H1 (cell line): ENCODE data around the gene TIGD1. TPM values are rescaled to one million over a fixed set of nuclear protein-coding genes. Genes with fewer than 3 reads are reported as not detected.

Experiments used
- SIN3A ChIP-seq, 2 experiments: IDR thresholded peaks in 1 of 2; conservative IDR thresholded peaks in 1 of 2; 2 replicates each; pipeline ENCODE4 v1.6.1; 2011 to 2012; ENCODE audit warnings: low read length in 2 of 2, improper control_type of control experiment in 1 of 2, low read depth in 1 of 2, mild to moderate bottlenecking in 1 of 2
- polyA plus RNA-seq, 7 experiments: library from polyadenylated mRNA; depleted of rRNA in 3 of 7; stranded (reverse) in 5 of 7; unstranded in 2 of 7; fragments of >200 nt in 5 of 7; fragments of 200-250 nt in 2 of 7; gene quantifications; 1 replicate in 5 of 7; 2 replicates in 1 of 7; 4 replicates in 1 of 7; pipeline versions ENCODE4 v1.2.1 to v1.2.3, GENCODE V29; 2011 to 2013; ENCODE audit warnings: missing spikeins in 2 of 7, mixed read lengths in 2 of 7
- total RNA-seq: library from RNA; stranded (reverse); fragmentation: NEBNext Ultra II Directional; extraction: Animal tissue kit (Norgen Biotek cat#: 25700); gene quantifications from 2 replicates; pipeline ENCODE4 v1.2.1, GENCODE V29; 2021
- TF ChIP-seq, protein P1 (sequence below), 3 experiments: IDR thresholded peaks; 1 replicate in 2 of 3; 2 replicates in 1 of 3; pipeline versions ENCODE4 v1.5.1 to v1.6.1; 2011; ENCODE audit warnings: low read length in 3 of 3, mild to moderate bottlenecking in 3 of 3, inconsistent platforms in 2 of 3, low read depth in 1 of 3, moderate library complexity in 1 of 3; ENCODE audit not compliant: insufficient read depth in 1 of 3; ENCODE audit errors: control extremely low read depth in 1 of 3

The TIGD1 gene
- total and polyA plus RNA-seq, 2 of the 8 experiments (the other 6 are each of a cell fraction or from before 2014, with no cell fraction given): 4.7 to 8.3 TPM

DNA sequence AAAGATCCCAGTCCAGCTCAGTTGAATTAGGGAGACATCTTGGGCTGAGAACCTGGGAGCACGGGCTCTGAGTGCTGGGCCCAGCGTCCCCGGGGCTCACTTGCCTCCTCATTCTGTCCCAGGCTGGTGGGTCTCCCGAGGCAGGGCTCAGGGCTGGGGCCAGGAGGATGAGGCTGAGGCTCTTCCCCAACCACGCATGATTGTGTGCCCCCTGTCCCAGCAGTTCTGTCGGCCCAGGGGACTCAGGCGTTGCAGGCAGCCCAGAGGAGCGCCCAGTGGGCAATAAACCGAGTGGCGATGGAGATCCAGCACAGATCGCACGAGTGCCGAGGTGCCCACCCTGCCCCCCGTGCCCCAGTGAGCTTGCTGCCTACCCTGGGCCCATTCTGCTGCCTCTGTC, 29.3 kb downstream of the TIGD1 start (continued):
- TF ChIP-seq, protein P1, sequence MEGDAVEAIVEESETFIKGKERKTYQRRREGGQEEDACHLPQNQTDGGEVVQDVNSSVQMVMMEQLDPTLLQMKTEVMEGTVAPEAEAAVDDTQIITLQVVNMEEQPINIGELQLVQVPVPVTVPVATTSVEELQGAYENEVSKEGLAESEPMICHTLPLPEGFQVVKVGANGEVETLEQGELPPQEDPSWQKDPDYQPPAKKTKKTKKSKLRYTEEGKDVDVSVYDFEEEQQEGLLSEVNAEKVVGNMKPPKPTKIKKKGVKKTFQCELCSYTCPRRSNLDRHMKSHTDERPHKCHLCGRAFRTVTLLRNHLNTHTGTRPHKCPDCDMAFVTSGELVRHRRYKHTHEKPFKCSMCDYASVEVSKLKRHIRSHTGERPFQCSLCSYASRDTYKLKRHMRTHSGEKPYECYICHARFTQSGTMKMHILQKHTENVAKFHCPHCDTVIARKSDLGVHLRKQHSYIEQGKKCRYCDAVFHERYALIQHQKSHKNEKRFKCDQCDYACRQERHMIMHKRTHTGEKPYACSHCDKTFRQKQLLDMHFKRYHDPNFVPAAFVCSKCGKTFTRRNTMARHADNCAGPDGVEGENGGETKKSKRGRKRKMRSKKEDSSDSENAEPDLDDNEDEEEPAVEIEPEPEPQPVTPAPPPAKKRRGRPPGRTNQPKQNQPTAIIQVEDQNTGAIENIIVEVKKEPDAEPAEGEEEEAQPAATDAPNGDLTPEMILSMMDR (IDR thresholded peaks at IDR 0.05; ENCODE audit: control extremely low read depth in 1 of 3, insufficient read depth in 1 of 3, low read depth in 1 of 3, low read length in 3 of 3): no peak
- TF ChIP-seq SIN3A (conservative IDR thresholded peaks at IDR 0.05 in 1 of 2, IDR thresholded peaks at IDR 0.05 in 1 of 2; ENCODE audit: low read depth in 1 of 2, low read length in 2 of 2): no peak
